A549 (cell line): Measurements from ENCODE around the gene CRTC2. TPM values are rescaled to one million over a fixed set of nuclear protein-coding genes. Genes with fewer than 3 reads are reported as not detected.

Source experiments
- ATAC-seq, 2 experiments: fragments of 200-7000 bp in 1 of 2; fragments of >200 bp in 1 of 2; cut with Nextera tagmentation in 1 of 2; cut with Tn5 transposase in 1 of 2; 3 replicates each; pipeline versions ENCODE4 v1.8.0 to v1.9.1; 2018 to 2020; ENCODE audit warnings: mild to moderate bottlenecking in 1 of 2, moderate library complexity in 1 of 2
- CTCF ChIA-PET: fragments of 300-600 bp; sonication (Branson Sonifier 250); formaldehyde crosslinking; extraction: SDS; loops from one replicate; lab custom pipeline; 2021; ENCODE audit warnings: antibody characterized with exemption, inconsistent platforms; lab: Yijun Ruan, JAX
- POLR2A ChIA-PET: fragments of 350-600 bp; formaldehyde crosslinking; extraction: SDS; loops from one replicate; lab custom pipeline; 2021; ENCODE audit warnings: antibody characterized with exemption, inconsistent platforms; lab: Yijun Ruan, JAX
- DNase-seq, 2 experiments: peaks; one replicate each; pipeline versions ENCODE4 v3.0.0 to v3.0.0-alpha.2; 2011 to 2016; ENCODE audit warnings: low read depth in 1 of 2, low spot score in 1 of 2
- FAIRE-seq: peaks from 2 replicates; lab custom pipeline; 2011; peaks lifted over from hg19 to GRCh38; lab: Jason Lieb, UNC
- H3K27ac ChIP-seq, 2 experiments: fragments of >200 bp; sonication (Bioruptor Twin); formaldehyde crosslinking; 3 replicates each; pipeline ENCODE4 v1.5.1; 2016 to 2017
- H3K4me1 ChIP-seq: fragments of >200 bp; sonication (Bioruptor Twin); formaldehyde crosslinking; 3 replicates; pipeline ENCODE4 v1.6.1; 2016
- H3K4me2 ChIP-seq: fragments of >200 bp; sonication (Bioruptor Twin); formaldehyde crosslinking; 3 replicates; pipeline ENCODE4 v1.6.1; 2016
- H3K4me3 ChIP-seq: fragments of >200 bp; sonication (Bioruptor Twin); formaldehyde crosslinking; 3 replicates; pipeline ENCODE4 v1.5.1; 2016
- H3K9me3 ChIP-seq: fragments of >200 bp; sonication (Bioruptor Twin); formaldehyde crosslinking; 3 replicates; pipeline ENCODE4 v1.6.1; 2016
- BCL3 ChIP-seq: fragments of >200 bp; sonication (Bioruptor Twin); formaldehyde crosslinking; IDR thresholded peaks from 3 replicates; pipeline ENCODE4 v1.6.1; 2016
- CHD4 ChIP-seq: fragments of 200-600 bp; sonication (generic); IDR thresholded peaks from 2 replicates; pipeline ENCODE4 v1.6.1; 2016; ENCODE audit warnings: antibody characterized with exemption, mild to moderate bottlenecking, borderline replicate concordance
- CTCF ChIP-seq: fragments of >200 bp; sonication (Bioruptor Twin); formaldehyde crosslinking; IDR thresholded peaks from 3 replicates; pipeline ENCODE4 v1.5.1; 2016
- EHF ChIP-seq: fragments of 250-450 bp; sonication (Bioruptor Pico); IDR thresholded peaks from 2 replicates; pipeline ENCODE4 v1.5.0; 2020; ENCODE audit warnings: mild to moderate bottlenecking
- ELK1 ChIP-seq: fragments of 150-350 bp; IDR thresholded peaks from 2 replicates; pipeline ENCODE4 v1.6.1; 2014; ENCODE audit warnings: low read depth, mild to moderate bottlenecking, low read length
- GATA3 ChIP-seq: IDR thresholded peaks from 2 replicates; pipeline ENCODE4 v1.6.1; 2012; ENCODE audit warnings: borderline replicate concordance
- HES2 ChIP-seq: fragments of >200 bp; sonication (Bioruptor Twin); formaldehyde crosslinking; IDR thresholded peaks from 2 replicates; pipeline ENCODE4 v1.6.1; 2016
- HMGXB4 ChIP-seq: fragments of 250-450 bp; sonication (Bioruptor Pico); IDR thresholded peaks from 2 replicates; pipeline ENCODE4 v1.5.0; 2021; ENCODE audit warnings: mild to moderate bottlenecking, moderate library complexity, borderline replicate concordance
- HOXB5 ChIP-seq: fragments of 250-450 bp; sonication (Bioruptor Pico); IDR thresholded peaks from 2 replicates; pipeline ENCODE4 v1.5.0; 2020; ENCODE audit warnings: mild to moderate bottlenecking, moderate library complexity
- JUN ChIP-seq, 2 experiments: fragments of >200 bp; sonication (Bioruptor Twin); formaldehyde crosslinking; IDR thresholded peaks; 2 replicates in 1 of 2; 3 replicates in 1 of 2; pipeline ENCODE4 v1.6.1; 2016 to 2017
- JUNB ChIP-seq: fragments of >200 bp; sonication (Bioruptor Twin); formaldehyde crosslinking; IDR thresholded peaks from 2 replicates; pipeline ENCODE4 v1.6.1; 2016
- KDM1A ChIP-seq: fragments of 200-600 bp; sonication (generic); IDR thresholded peaks from 2 replicates; pipeline ENCODE4 v1.6.1; 2016; ENCODE audit warnings: low read depth, mild to moderate bottlenecking
- KDM5A ChIP-seq: fragments of 200-600 bp; sonication (generic); IDR thresholded peaks from 2 replicates; pipeline ENCODE4 v1.6.1; 2016; ENCODE audit warnings: antibody characterized with exemption, mild to moderate bottlenecking
- MAX ChIP-seq: IDR thresholded peaks from 2 replicates; pipeline ENCODE4 v1.6.1; 2012
- MYC ChIP-seq: IDR thresholded peaks from 2 replicates; pipeline ENCODE4 v1.6.1; 2012; ENCODE audit warnings: mild to moderate bottlenecking, inconsistent platforms, low read length, improper control_type of control experiment, borderline replicate concordance
- PHF8 ChIP-seq: fragments of 200-600 bp; sonication (generic); IDR thresholded peaks from 2 replicates; pipeline ENCODE4 v1.6.1; 2016; ENCODE audit warnings: low read depth, mild to moderate bottlenecking, antibody characterized with exemption, moderate library complexity, borderline replicate concordance
- POLR2A ChIP-seq: IDR thresholded peaks from 2 replicates; pipeline ENCODE4 v1.6.1; 2012; ENCODE audit warnings: mild to moderate bottlenecking, low read length
- RAD21 ChIP-seq, 2 experiments: fragments of >200 bp in 1 of 2; sonication (Bioruptor Twin) in 1 of 2; formaldehyde crosslinking in 1 of 2; IDR thresholded peaks in 1 of 2; conservative IDR thresholded peaks in 1 of 2; 2 replicates in 1 of 2; 3 replicates in 1 of 2; pipeline ENCODE4 v1.6.1; 2012 to 2018; ENCODE audit warnings: inconsistent platforms in 1 of 2
- RARB ChIP-seq: fragments of 250-450 bp; sonication (Bioruptor Pico); IDR thresholded peaks from 2 replicates; pipeline ENCODE4 v1.8.0; 2021; ENCODE audit warnings: mild to moderate bottlenecking, moderate library complexity
- RCOR1 ChIP-seq: fragments of 150-350 bp; IDR thresholded peaks from 2 replicates; pipeline ENCODE4 v1.6.1; 2014; ENCODE audit warnings: antibody characterized with exemption, low read length, low read depth
- REST ChIP-seq: fragments of 200-600 bp; sonication (generic); IDR thresholded peaks from 2 replicates; pipeline ENCODE4 v1.6.1; 2016; ENCODE audit warnings: antibody characterized with exemption, mild to moderate bottlenecking, moderate library complexity
- RFX5 ChIP-seq: fragments of 450-650 bp; IDR thresholded peaks from 2 replicates; pipeline ENCODE4 v1.7.1; 2014; ENCODE audit warnings: antibody characterized with exemption, mild to moderate bottlenecking, moderate library complexity
- TFCP2L1 ChIP-seq: fragments of 250-450 bp; sonication (Bioruptor Pico); IDR thresholded peaks from 2 replicates; pipeline ENCODE4 v1.5.0; 2021; ENCODE audit warnings: mild to moderate bottlenecking
- TP53 ChIP-seq: fragments of 250-450 bp; sonication (Bioruptor Pico); IDR thresholded peaks from 2 replicates; pipeline ENCODE4 v1.5.0; 2021; ENCODE audit warnings: mild to moderate bottlenecking, moderate library complexity
- ZNF302 ChIP-seq: fragments of 250-450 bp; sonication (Bioruptor Pico); IDR thresholded peaks from 2 replicates; pipeline ENCODE4 v1.9.0; 2021; ENCODE audit warnings: inconsistent platforms, mild to moderate bottlenecking, moderate library complexity
- WGBS: methylation state at CpG from one replicate; pipeline ENCODE4 v1.1.6; 2017; ENCODE audit errors: missing lambda C conversion rate; 5-methylcytosine and 5-hydroxymethylcytosine counted together
- polyA minus RNA-seq: library from RNA; depleted of rRNA, polyadenylated mRNA; stranded (reverse); fragments of >200 nt; gene quantifications from 2 replicates; pipeline ENCODE4 v1.2.3, GENCODE V29; 2011; rRNA and poly(A)+ RNA removed
- polyA plus RNA-seq, 4 experiments: library from polyadenylated mRNA; depleted of rRNA in 3 of 4; stranded (reverse); fragments of >200 nt; fragmentation: RNase III in 1 of 4; extraction: RNeasy Plus Mini Kit Qiagen cat#74134 plus additional on column Dnase treatment in 1 of 4; gene quantifications; 2 replicates in 3 of 4; 3 replicates in 1 of 4; pipeline ENCODE4 v1.2.3, GENCODE V29; 2011 to 2017

CRTC2 gene
- 19.7 and 23.9 TPM in 2 replicates for polyA plus RNA-seq (2011; rRNA removed)
- 18.3 and 23.3 TPM in 2 replicates for polyA plus RNA-seq (2012; cell fraction: cytosol; rRNA removed)
- polyA plus RNA-seq (2012; cell fraction: nucleus; rRNA removed): 48.0 and 61.6 TPM in 2 replicates
- 19.1 to 22.3 TPM (median 21.6 TPM) in 3 replicates for polyA plus RNA-seq (2017; fragmentation: RNase III; extraction: RNeasy Plus Mini Kit Qiagen cat#74134 plus additional on column Dnase treatment)
- polyA minus RNA-seq: 55.1 and 61.7 TPM in 2 replicates

- CTCF ChIA-PET: interaction anchor here (0.8 to 7.5 kb wide), 5 partner anchors 9 to 161 kb away, joined by 3 to 75 read pairs (median 5); partner anchors contain the start of genes CREB3L4, DENND4B and RAB13
- peaks cover 32% of the 10 kb centered on the region for H3K4me1 ChIP-seq
- POLR2A ChIA-PET: interaction anchor here (0.5 to 2.4 kb wide), 6 partner anchors 9 to 36 kb away, joined by 3 to 12 read pairs (median 4); partner anchors contain the start of genes CREB3L4, GATAD2B, JTB and RPS27
- H3K4me3 ChIP-seq: peak within 1 kb of the TSS; percentile 94
- DNase-seq (peak; percentile 98 to 99), ATAC-seq (peak; percentile 85 to 90), FAIRE-seq (peak; percentile 13)
- WGBS: 2% methylated on average over 24 of the region's 75 CpGs
- H3K9me3 ChIP-seq: no peaks in the 10 kb centered on the region
- H3K27ac ChIP-seq: peak within 1 kb of the TSS; percentile 92 to 95
- peak within 1 kb of the TSS; percentile 90 for H3K4me2 ChIP-seq
- 0 out of 5 replicates have a peak, but pooled peaks of 1 of the 2 experiments have one; percentile 13 for TF ChIP-seq RAD21 (conservative IDR thresholded peaks at IDR 0.05 in 1 of 2, IDR thresholded peaks at IDR 0.05 in 1 of 2)
- TF ChIP-seq TP53 (CRISPR knock-in tag): no peak
- TF ChIP-seq RCOR1: no peak
- TF ChIP-seq EHF: 0 out of 2 replicates have a peak, but pooled peaks have one; percentile 47
- TF ChIP-seq MYC: 0 out of 2 replicates have a peak, but pooled peaks have one; percentile 35
- TF ChIP-seq KDM1A: no peak
- TF ChIP-seq PHF8: peak; percentile 77
- no peak for TF ChIP-seq CHD4
- peak; percentile 58 for TF ChIP-seq MAX
- peak; percentile 29; the same call in 1 of the 2 replicates for TF ChIP-seq GATA3
- peak; percentile 82; the same call in 1 of the 2 replicates for TF ChIP-seq TFCP2L1 (CRISPR knock-in tag)
- TF ChIP-seq BCL3: peak; percentile 55; the same call in 1 of the 3 replicates
- peak; percentile 79 to 85; a peak in 4 of 5 replicates for TF ChIP-seq JUN (IDR thresholded peaks at IDR 0.05)
- no peak for TF ChIP-seq CTCF
- no peak; the same call in 1 of the 2 replicates for TF ChIP-seq REST
- TF ChIP-seq HMGXB4 (CRISPR knock-in tag): no peak
- TF ChIP-seq ZNF302 (CRISPR knock-in tag): no peak
- no peak for TF ChIP-seq RFX5
- TF ChIP-seq KDM5A: 0 out of 2 replicates have a peak, but pooled peaks have one; percentile 23
- TF ChIP-seq HOXB5 (CRISPR knock-in tag): 0 out of 2 replicates have a peak, but pooled peaks have one; percentile 37
- no peak for TF ChIP-seq HES2
- no peak for TF ChIP-seq JUNB
- TF ChIP-seq ELK1: no peak
- TF ChIP-seq RARB (CRISPR knock-in tag): no peak
- TF ChIP-seq POLR2A: peak; percentile 47
Measured at GRCh38 chr1:153958111-153958960, at the start of gene CRTC2. Gene CRTC2 (minus strand): TSS chr1:153958612. CDS start chr1:153958497, 115 bp downstream.
